SH-SY5Y (cell line): ENCODE results near the gene CDC42BPB.

Source experiments
- GATA2 ChIP-seq: IDR thresholded peaks from 2 replicates; pipeline ENCODE4 v1.6.1; 2011; ENCODE audit warnings: mild to moderate bottlenecking, low read depth, low read length
- GATA3 ChIP-seq: IDR thresholded peaks from 2 replicates; pipeline ENCODE4 v1.6.1; 2011; ENCODE audit warnings: low read depth, mild to moderate bottlenecking, low read length, moderate library complexity

GRCh38 chr14:103097244-103097993 is 40.1 kb upstream of the CDC42BPB start:
- TF ChIP-seq GATA3 (no peak), GATA2 (no peak)
